Fibroblast of lung (primary cell): ENCODE results near the gene CD248. TPM values are rescaled to one million over a fixed set of nuclear protein-coding genes. Genes with fewer than 3 reads are reported as not detected.

Experiments
- DNase-seq, 2 donors: peaks; one replicate each; pipeline versions ENCODE4 v3.0.0 to v3.0.0-alpha.2; 2010; ENCODE audit warnings: low read depth in 2 of 2
- H2AFZ ChIP-seq: 2 replicates; pipeline ENCODE4 v1.5.1; 2012; ENCODE audit warnings: low read length, control low read depth, inconsistent platforms
- H3K27ac ChIP-seq: 2 replicates; pipeline ENCODE4 v1.5.1; 2011; ENCODE audit warnings: low read length, control low read depth; ENCODE audit not compliant: insufficient read depth
- H3K27me3 ChIP-seq: 2 replicates; pipeline ENCODE4 v1.5.1; 2011; ENCODE audit warnings: mild to moderate bottlenecking, low read length; ENCODE audit not compliant: control insufficient read depth, insufficient read depth
- H3K36me3 ChIP-seq: 2 replicates; pipeline ENCODE4 v1.5.1; 2011; ENCODE audit warnings: low read length; ENCODE audit not compliant: control insufficient read depth, insufficient read depth
- H3K4me1 ChIP-seq: 2 replicates; pipeline ENCODE4 v1.5.1; 2011; ENCODE audit warnings: low read length; ENCODE audit not compliant: control insufficient read depth, insufficient read depth; ENCODE audit errors: extremely low read depth
- H3K4me2 ChIP-seq: 2 replicates; pipeline ENCODE4 v1.5.1; 2011; ENCODE audit warnings: low read length, control low read depth; ENCODE audit not compliant: insufficient read depth; ENCODE audit errors: extremely low read depth
- H3K4me3 ChIP-seq, 4 experiments: fragments of 200-600 bp in 1 of 4; sonication (generic) in 1 of 4; replicated peaks in 1 of 4; 2 replicates each; pipeline ENCODE4 v1.5.1; 2011 to 2016; ENCODE audit warnings: low read length in 4 of 4, low read depth in 3 of 4, mild to moderate bottlenecking in 3 of 4, control low read depth in 2 of 4, inconsistent platforms in 1 of 4, mixed read lengths in 1 of 4; ENCODE audit not compliant: insufficient read depth in 1 of 4; ENCODE audit errors: control extremely low read depth in 1 of 4
- H3K79me2 ChIP-seq: 2 replicates; pipeline ENCODE4 v1.5.1; 2012; ENCODE audit warnings: mild to moderate bottlenecking, low read length, inconsistent platforms; ENCODE audit not compliant: control insufficient read depth, insufficient read depth
- H3K9ac ChIP-seq: 2 replicates; pipeline ENCODE4 v1.5.1; 2011; ENCODE audit warnings: mild to moderate bottlenecking, low read length, control low read depth; ENCODE audit not compliant: insufficient read depth
- H3K9me3 ChIP-seq: 2 replicates; pipeline ENCODE4 v1.5.1; 2012; ENCODE audit warnings: low read depth, low read length; ENCODE audit not compliant: control insufficient read depth, insufficient read depth
- H4K20me1 ChIP-seq: 2 replicates; pipeline ENCODE4 v1.5.1; 2011; ENCODE audit warnings: low read length; ENCODE audit not compliant: control insufficient read depth, insufficient read depth; ENCODE audit errors: extremely low read depth
- EZH2 ChIP-seq: IDR thresholded peaks from 2 replicates; pipeline ENCODE4 v1.5.1; 2012; ENCODE audit warnings: low read length, control low read depth, mild to moderate bottlenecking; ENCODE audit errors: missing control alignments
- polyA plus RNA-seq, 2 donors: library from polyadenylated mRNA; depleted of rRNA in 1 of 2; stranded (reverse) in 1 of 2; unstranded in 1 of 2; fragments of >200 nt; gene quantifications; 2 replicates each; pipeline ENCODE4 v1.2.1, GENCODE V29; 2011 to 2012; ENCODE audit warnings: missing spikeins in 1 of 2
- total RNA-seq: library from RNA; depleted of rRNA; stranded (reverse); fragments of >200 nt; gene quantifications from 2 replicates; pipeline ENCODE4 v1.2.1, GENCODE V29; 2014
- TF ChIP-seq, protein P1 (sequence below), 2 donors: IDR thresholded peaks in 1 of 2; conservative IDR thresholded peaks in 1 of 2; 1 replicate in 1 of 2; 2 replicates in 1 of 2; pipeline ENCODE4 v1.5.1; 2011 to 2012; ENCODE audit warnings: low read length in 2 of 2, control low read depth in 1 of 2, inconsistent platforms in 1 of 2, low read depth in 1 of 2, mild to moderate bottlenecking in 1 of 2

Gene CD248
- total and polyA plus RNA-seq, 2 donors (not counting 1 experiment from before 2014, with no cell fraction given), result 95.6 to 132 TPM

DNA sequence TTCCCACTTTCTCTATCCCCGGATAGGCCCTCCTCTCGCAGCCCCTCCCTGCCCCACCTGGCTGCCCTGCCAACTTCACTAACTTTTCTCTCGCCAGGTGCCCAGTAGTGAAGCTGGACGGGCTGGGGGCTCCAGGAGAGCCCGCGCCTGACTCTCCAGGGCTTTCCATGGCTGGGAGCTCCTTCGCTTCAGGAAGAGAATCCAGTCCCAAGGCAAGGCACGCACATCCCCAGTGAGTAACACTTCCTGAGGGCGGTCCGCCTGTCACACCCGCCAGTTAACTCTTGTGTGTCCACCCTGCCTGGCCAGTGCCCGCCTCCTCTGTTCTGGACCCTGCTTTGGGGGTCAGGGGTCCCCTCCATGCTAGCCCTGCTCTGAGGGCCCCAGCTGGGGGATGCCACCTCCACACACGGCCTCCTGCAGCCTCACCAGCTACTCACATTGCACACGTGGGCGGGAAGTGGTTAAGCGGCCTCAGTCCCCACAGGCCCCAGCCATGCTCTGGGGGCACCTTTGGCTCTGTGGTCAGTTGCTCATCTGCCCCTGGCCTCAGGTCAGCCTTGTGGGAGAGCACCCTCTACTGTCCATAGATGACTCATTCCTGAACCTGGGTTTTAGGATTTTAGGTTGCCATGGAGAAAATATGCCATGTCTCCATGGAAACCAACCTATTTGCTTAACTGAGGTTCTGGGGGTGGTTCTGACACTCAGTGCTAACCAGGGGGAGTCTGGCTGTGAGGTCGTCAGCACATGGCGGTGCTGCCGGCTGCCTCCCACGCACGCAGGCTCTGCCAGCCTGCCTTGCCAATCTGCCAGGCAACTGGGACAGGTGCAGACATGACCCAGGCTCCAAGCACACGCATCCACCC is 19.6 kb upstream of the CD248 start, which contains the start of gene RIN1:
Gene RIN1 (minus strand): TSS at position 201 of the 869 bp plus-strand sequence. CDS start 32 bp downstream, at position 169.
- Histone ChIP-seq H2AFZ (no peak within 1 kb of the TSS), H3K9me3 (no peaks in the 10 kb centered on the region), H3K27me3 (no peaks in the 10 kb centered on the region), H3K4me1 (peaks cover 36% of the 10 kb centered on the region), H3K79me2 (peaks cover 36% of the 10 kb centered on the region), H3K9ac (peak within 1 kb of the TSS; percentile 99), H3K36me3 (peaks cover 52% of the 10 kb centered on the region), H3K27ac (peak within 1 kb of the TSS; percentile 100), H4K20me1 (no peaks in the 10 kb centered on the region), H3K4me3 (peak within 1 kb of the TSS; percentile 74 to 95 (median 83)), H3K4me2 (peak within 1 kb of the TSS; percentile 80)
- TF ChIP-seq, protein P1, sequence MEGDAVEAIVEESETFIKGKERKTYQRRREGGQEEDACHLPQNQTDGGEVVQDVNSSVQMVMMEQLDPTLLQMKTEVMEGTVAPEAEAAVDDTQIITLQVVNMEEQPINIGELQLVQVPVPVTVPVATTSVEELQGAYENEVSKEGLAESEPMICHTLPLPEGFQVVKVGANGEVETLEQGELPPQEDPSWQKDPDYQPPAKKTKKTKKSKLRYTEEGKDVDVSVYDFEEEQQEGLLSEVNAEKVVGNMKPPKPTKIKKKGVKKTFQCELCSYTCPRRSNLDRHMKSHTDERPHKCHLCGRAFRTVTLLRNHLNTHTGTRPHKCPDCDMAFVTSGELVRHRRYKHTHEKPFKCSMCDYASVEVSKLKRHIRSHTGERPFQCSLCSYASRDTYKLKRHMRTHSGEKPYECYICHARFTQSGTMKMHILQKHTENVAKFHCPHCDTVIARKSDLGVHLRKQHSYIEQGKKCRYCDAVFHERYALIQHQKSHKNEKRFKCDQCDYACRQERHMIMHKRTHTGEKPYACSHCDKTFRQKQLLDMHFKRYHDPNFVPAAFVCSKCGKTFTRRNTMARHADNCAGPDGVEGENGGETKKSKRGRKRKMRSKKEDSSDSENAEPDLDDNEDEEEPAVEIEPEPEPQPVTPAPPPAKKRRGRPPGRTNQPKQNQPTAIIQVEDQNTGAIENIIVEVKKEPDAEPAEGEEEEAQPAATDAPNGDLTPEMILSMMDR (conservative IDR thresholded peaks at IDR 0.05 in 1 of 2, IDR thresholded peaks at IDR 0.05 in 1 of 2; ENCODE audit: low read depth in 1 of 2, low read length in 2 of 2), result peak in 1 of 2 donors; percentile 20
- no peak for TF ChIP-seq EZH2
- DNase-seq, result peak; percentile 98 to 99

GRCh38 chr11:66335531-66336233 is 18.8 kb upstream of the CD248 start:
- peak; percentile 62 to 78 for DNase-seq
- Histone ChIP-seq H3K79me2 (peaks cover 36% of the 10 kb centered on the region), H3K36me3 (peaks cover 52% of the 10 kb centered on the region), H3K27me3 (no peaks in the 10 kb centered on the region), H2AFZ (no peak overlapping the region), H3K9me3 (no peaks in the 10 kb centered on the region), H3K4me1 (peaks cover 36% of the 10 kb centered on the region), H4K20me1 (no peaks in the 10 kb centered on the region), H3K4me2 (peak overlapping the region; percentile 80), H3K27ac (peak overlapping the region; percentile 100), H3K9ac (peak overlapping the region; percentile 99), H3K4me3 (peak overlapping the region; percentile 74 to 95 (median 83))
- no peak for TF ChIP-seq EZH2

DNA sequence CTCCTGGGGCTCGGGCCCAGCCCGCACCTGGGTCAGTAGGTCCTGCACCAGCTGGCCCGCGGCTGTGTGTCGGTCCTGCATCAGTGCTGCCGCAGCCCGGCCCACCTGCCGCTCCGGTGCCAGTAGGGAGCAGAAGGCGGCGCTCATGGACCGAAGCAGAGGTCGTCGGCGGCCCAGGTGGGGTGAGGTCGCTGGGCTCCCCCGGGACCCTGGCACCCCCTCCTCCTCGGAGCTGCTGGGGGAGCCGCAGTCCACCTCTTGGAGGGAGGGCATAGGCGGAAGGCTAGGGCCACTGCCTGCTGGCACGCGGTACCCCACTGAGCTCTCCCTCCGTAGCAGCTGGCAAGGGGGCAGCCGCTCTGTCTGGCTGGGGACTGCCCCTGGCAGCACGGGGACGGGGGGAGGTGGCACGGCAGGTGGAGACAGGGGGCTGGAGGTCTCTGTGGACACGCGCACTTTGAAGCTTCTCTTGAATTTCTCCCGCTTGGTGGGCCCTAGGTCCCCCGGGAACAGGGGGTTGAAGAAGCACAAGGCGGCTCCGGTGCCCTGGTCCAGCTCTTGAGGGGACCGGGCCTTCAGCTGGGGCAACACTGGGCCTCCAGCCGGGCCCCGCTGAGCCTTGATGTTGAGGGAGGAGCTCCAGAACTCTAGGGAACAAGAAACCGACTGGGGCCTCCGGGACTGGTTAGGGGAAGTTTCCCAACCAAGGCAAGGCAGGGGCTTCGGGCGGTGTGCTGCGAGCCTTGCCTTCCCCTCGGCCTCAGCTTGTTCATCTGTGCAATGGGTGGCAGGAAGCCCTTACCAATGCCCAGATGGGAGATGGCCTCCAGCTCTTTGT is 18.0 kb upstream of the CD248 start:
- Histone ChIP-seq H3K79me2 (peaks cover 36% of the 10 kb centered on the region), H3K36me3 (peaks cover 46% of the 10 kb centered on the region), H3K4me1 (peaks cover 36% of the 10 kb centered on the region), H3K4me3 (peak overlapping the region; percentile 74 to 95 (median 83)), H2AFZ (no peak overlapping the region), H3K4me2 (peak overlapping the region; percentile 80), H3K9ac (peak overlapping the region; percentile 99), H3K27me3 (no peaks in the 10 kb centered on the region), H3K9me3 (no peaks in the 10 kb centered on the region), H4K20me1 (no peaks in the 10 kb centered on the region), H3K27ac (peak overlapping the region; percentile 100)
- DNase-seq, result no peak
- TF ChIP-seq, protein P1 (conservative IDR thresholded peaks at IDR 0.05 in 1 of 2, IDR thresholded peaks at IDR 0.05 in 1 of 2; ENCODE audit: low read depth in 1 of 2, low read length in 2 of 2), result no peak
- no peak for TF ChIP-seq EZH2
